Right lobe of liver (tissue), 6 donors: Measurements from ENCODE around the gene CHMP2A. TPM values are rescaled to one million over a fixed set of nuclear protein-coding genes. Genes with fewer than 3 reads are reported as not detected.
"Not testable (repeated sequence)": the region's sequence is repeated elsewhere in the genome, so short reads cannot be mapped to it uniquely, and the experiment has no call there.

Experiments used
- ATAC-seq, 4 donors: fragments of 200-7000 bp; cut with Tn5 transposase; one replicate each; pipeline ENCODE4 v1.9.1; 2020; ENCODE audit warnings: mild to moderate bottlenecking in 4 of 4, moderate library complexity in 4 of 4
- DNase-seq, 3 donors: peaks; one replicate each; pipeline ENCODE4 v3.0.0-alpha.2; 2020
- H3K27ac ChIP-seq, 3 donors: fragments of 200-600 bp; one replicate each; pipeline ENCODE4 v1.8.0; 2022
- H3K27me3 ChIP-seq, 2 donors: fragments of 200-600 bp; one replicate each; pipeline ENCODE4 v1.8.0; 2022
- H3K36me3 ChIP-seq, 4 donors: fragments of 200-600 bp; sonication (generic) in 1 of 4; one replicate each; pipeline versions ENCODE4 v1.5.1 to v1.8.0; 2017 to 2022; ENCODE audit warnings: control low read depth in 1 of 4
- H3K4me1 ChIP-seq, 4 donors: fragments of 200-600 bp; sonication (generic) in 1 of 4; one replicate each; pipeline versions ENCODE4 v1.5.1 to v1.8.0; 2017 to 2022; ENCODE audit warnings: control low read depth in 1 of 4
- H3K4me3 ChIP-seq, 3 donors: fragments of 200-600 bp; one replicate each; pipeline ENCODE4 v1.8.0; 2022
- H3K9me3 ChIP-seq, 4 donors: fragments of 200-600 bp; sonication (generic) in 1 of 4; one replicate each; pipeline versions ENCODE4 v1.5.1 to v1.8.0; 2017 to 2022; ENCODE audit warnings: control low read depth in 1 of 4
- CTCF ChIP-seq, 4 donors: fragments of 200-600 bp in 3 of 4; fragments of 450-650 bp in 1 of 4; IDR thresholded peaks; one replicate each; pipeline versions ENCODE4 v1.5.1 to v1.8.0; 2016 to 2022; ENCODE audit warnings: antibody characterized with exemption in 4 of 4, mild to moderate bottlenecking in 2 of 4
- POLR2A ChIP-seq: fragments of 450-650 bp; IDR thresholded peaks from one replicate; pipeline ENCODE4 v1.6.1; 2017; ENCODE audit warnings: antibody characterized with exemption, mild to moderate bottlenecking
- whole genome bisulfite sequencing: methylation state at CpG from one replicate; pipeline ENCODE4 v1.1.6; 2018; ENCODE audit warnings: low coverage, low lambda C conversion rate; ENCODE audit not compliant: insufficient coverage; ENCODE audit errors: missing lambda C conversion rate; 5-methylcytosine and 5-hydroxymethylcytosine counted together
- intact Hi-C, 2 donors: fragments of 100-400 bp; cut with DNase I; formaldehyde crosslinking; loops; one replicate each; pipeline versions ENCODE4 v1.11.2 to v1.14.1; 2022
- total RNA-seq, 6 experiments: library from RNA; depleted of rRNA in 2 of 6; stranded (reverse); fragments of >200 nt in 2 of 6; fragmentation: NEBNext Ultra II Directional in 3 of 6; extraction: Animal tissue kit (Norgen Biotek cat#: 25700) in 3 of 6; gene quantifications; one replicate each; pipeline versions ENCODE4 v1.1.0 to v1.2.4, GENCODE V29; 2016 to 2023
- donor health status: DM: no; HTN: yes; CAD: no.
- donor health status: DM: no; HTN: no; CAD: no.
- donor health status: DM: no; HTN: no; CAD: no.
- donor health status: DM: no; HTN: yes; CAD: no.
- donor health status: DM: no; HTN: yes; CAD: no.

The CHMP2A gene
- total RNA-seq, 6 experiments from 2014 or later, result 62.1 to 90.9 (median 70.7) TPM

- Histone ChIP-seq H3K27ac (peak overlapping the region; percentile 95 to 99 (median 97)), H3K9me3 (no peaks in the 10 kb centered on the region), H3K27me3 (no peaks in the 10 kb centered on the region), H3K4me1 (peaks cover 0 to 15% (median 7%) of the 10 kb centered on the region in 4 donors), H3K36me3 (peaks cover 17 to 27% (median 23%) of the 10 kb centered on the region in 4 donors), H3K4me3 (peak overlapping the region; percentile 77 to 89 (median 88))
- 2% methylated on average over 20 of the region's 92 CpGs for WGBS
- no peak for TF ChIP-seq POLR2A
- no peak for TF ChIP-seq CTCF (IDR thresholded peaks at IDR 0.05)
- ATAC-seq, result peak; percentile 1 to 25 (median 10)
- peak in 2 of 3 donors; percentile 71 to 75 for DNase-seq
- intact Hi-C loops, result no loop called here
These were observed 10.2 kb downstream of the CHMP2A start for GRCh38 chr19:58544591-58545285.

GRCh38 chr19:58543826-58544590, 10.9 kb downstream of the CHMP2A start, which contains the start of gene TRIM28:
TSS of gene TRIM28 (plus strand) at chr19:58544064. CDS start at chr19:58544758, 694 bp downstream.
- under 1% methylated on average over 27 of the region's 73 CpGs for WGBS
- intact Hi-C loops, result no loop called here
- peak within 1 kb of the TSS; percentile 77 to 89 (median 88) for H3K4me3 ChIP-seq
- peaks cover 10 to 19% (median 17%) of the 10 kb centered on the region in 4 donors for H3K36me3 ChIP-seq
- TF ChIP-seq POLR2A (peak; percentile 96), CTCF (IDR thresholded peaks at IDR 0.05) (no peak)
- H3K27ac ChIP-seq, result peak within 1 kb of the TSS; percentile 95 to 99 (median 97)
- DNase-seq (peak; percentile 98 to 99 (median 99)), ATAC-seq (peak; percentile 93 to 97 (median 95))
- H3K4me1 ChIP-seq, result peaks cover 0 to 15% (median 7%) of the 10 kb centered on the region in 4 donors
- no peaks in the 10 kb centered on the region for H3K27me3 ChIP-seq
- H3K9me3 ChIP-seq, result no peaks in the 10 kb centered on the region

GRCh38 chr19:58542641-58543372, 12.1 kb downstream of the CHMP2A start:
- H3K4me3 ChIP-seq, result peak overlapping the region in 1 of 3 donors; percentile 88
- DNase-seq, H3K36me3 ChIP-seq, ATAC-seq, H3K9me3 ChIP-seq, H3K27me3 ChIP-seq, intact Hi-C loops: not testable (repeated sequence)
- H3K4me1 ChIP-seq, result peaks cover 0 to 15% (median 7%) of the 10 kb centered on the region in 4 donors
- 79% methylated on average over 18 of the region's 18 CpGs for WGBS
- peak overlapping the region in 2 of 3 donors; percentile 95 to 99 for H3K27ac ChIP-seq

- H3K4me3 ChIP-seq, DNase-seq, H3K36me3 ChIP-seq, H3K27me3 ChIP-seq, H3K27ac ChIP-seq, ATAC-seq, H3K4me1 ChIP-seq, intact Hi-C loops, H3K9me3 ChIP-seq: not testable (repeated sequence)
These were observed 15.7 kb downstream of the CHMP2A start for GRCh38 chr19:58539169-58539559.

- no peak for TF ChIP-seq POLR2A
- TF ChIP-seq CTCF (IDR thresholded peaks at IDR 0.05), result no peak
- Histone ChIP-seq H3K27me3 (no peaks in the 10 kb centered on the region), H3K36me3 (no peaks in the 10 kb centered on the region), H3K4me3 (peak overlapping the region in 2 of 3 donors; percentile 11 to 13), H3K27ac (no peak overlapping the region), H3K9me3 (no peaks in the 10 kb centered on the region), H3K4me1 (no peaks in the 10 kb centered on the region)
- DNase-seq (peak in 1 of 3 donors; percentile 68), ATAC-seq (peak; percentile 73 to 95 (median 82))
- 6% methylated on average over 11 of the region's 55 CpGs for WGBS
- intact Hi-C loops, result no loop called here
These were observed 16.4 kb downstream of the CHMP2A start for GRCh38 chr19:58538257-58539168.
